Vagina (tissue), 2 donors: Measurements from ENCODE around the gene AP4B1.

Experiments used
- CTCF ChIP-seq, 3 experiments: fragments of 450-650 bp in 2 of 3; fragments of 200-600 bp in 1 of 3; sonication (generic) in 1 of 3; IDR thresholded peaks; one replicate each; pipeline ENCODE4 v1.5.1; 2017 to 2019; ENCODE audit warnings: antibody characterized with exemption in 3 of 3, mild to moderate bottlenecking in 2 of 3, moderate library complexity in 2 of 3
- POLR2A ChIP-seq, 2 donors: fragments of 450-650 bp; IDR thresholded peaks; one replicate each; pipeline ENCODE4 v1.6.1; 2017; ENCODE audit warnings: antibody characterized with exemption in 2 of 2, mild to moderate bottlenecking in 2 of 2, moderate library complexity in 2 of 2

GRCh38 chr1:113913312-113913668 is 8.7 kb upstream of the AP4B1 start:
- TF ChIP-seq CTCF (IDR thresholded peaks at IDR 0.05) (no peak), POLR2A (IDR thresholded peaks at IDR 0.05) (no peak)
